NOMO-1 treated with dmso at 0.1 percent for 144 hours (cell line): ENCODE results near the gene UACA.
"Not testable (repeated sequence)": the region's sequence is repeated elsewhere in the genome, so short reads cannot be mapped to it uniquely, and the experiment has no call there.

Experiments
- DNase-seq: peaks from one replicate; lab custom pipeline; 2025; ENCODE audit not compliant: unreplicated experiment; lab: John Stamatoyannopoulos, UW

The UACA gene

DNA sequence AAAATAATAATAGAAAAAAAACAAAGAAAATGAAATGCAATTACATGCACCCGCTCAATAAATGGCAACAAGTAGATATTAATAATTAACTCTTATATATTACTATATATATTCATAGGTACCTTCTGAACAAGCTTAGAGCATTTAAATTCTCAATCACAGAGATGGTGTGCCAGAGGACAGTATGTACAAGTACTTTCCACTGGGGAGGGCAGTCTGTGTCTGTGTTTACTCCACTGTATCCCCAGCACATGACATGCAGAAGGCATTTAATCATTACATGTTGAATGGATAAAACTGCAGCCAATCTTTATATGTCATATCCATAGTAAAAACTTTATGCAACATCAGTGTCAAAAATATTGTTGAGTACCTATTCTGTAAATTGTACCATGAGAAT lies 97.8 kb downstream of the UACA start:
- no peak for DNase-seq

DNA sequence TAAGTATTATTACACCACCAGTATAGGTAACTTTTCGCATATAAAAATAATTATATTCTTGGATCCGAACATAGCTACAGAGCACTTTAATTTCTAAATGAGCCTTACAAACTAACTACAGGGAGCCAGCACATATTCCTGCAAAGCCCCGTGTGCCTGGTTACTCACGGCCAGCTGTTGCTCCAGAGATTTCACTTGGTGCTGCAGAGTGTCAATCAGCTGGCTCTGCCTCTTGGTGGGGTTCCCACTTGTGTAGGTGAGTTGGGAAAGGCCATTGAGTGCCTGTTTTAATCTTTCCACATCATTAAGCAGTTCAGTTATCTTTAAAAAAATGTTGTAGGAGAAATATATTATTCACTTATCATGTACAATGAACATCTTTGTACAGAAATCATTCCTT lies 98.9 kb downstream of the UACA start:
- no peak for DNase-seq

DNA sequence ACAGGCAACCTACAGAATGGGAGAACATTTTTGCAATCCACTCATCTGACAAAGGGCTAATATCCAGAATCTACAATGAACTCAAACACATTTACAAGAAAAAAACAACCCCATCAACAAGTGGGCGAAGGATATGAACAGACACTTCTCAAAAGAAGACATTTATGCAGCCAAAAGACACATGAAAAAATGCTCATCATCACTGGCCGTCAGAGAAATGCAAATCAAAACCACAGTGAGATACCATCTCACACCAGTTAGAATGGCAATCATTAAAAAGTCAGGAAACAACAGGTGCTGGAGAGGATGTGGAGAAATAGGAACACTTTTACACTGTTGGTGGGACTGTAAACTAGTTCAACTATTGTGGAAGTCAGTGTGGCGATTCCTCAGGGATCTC lies 100.3 kb downstream of the UACA start:
- not testable (repeated sequence) for DNase-seq

DNA sequence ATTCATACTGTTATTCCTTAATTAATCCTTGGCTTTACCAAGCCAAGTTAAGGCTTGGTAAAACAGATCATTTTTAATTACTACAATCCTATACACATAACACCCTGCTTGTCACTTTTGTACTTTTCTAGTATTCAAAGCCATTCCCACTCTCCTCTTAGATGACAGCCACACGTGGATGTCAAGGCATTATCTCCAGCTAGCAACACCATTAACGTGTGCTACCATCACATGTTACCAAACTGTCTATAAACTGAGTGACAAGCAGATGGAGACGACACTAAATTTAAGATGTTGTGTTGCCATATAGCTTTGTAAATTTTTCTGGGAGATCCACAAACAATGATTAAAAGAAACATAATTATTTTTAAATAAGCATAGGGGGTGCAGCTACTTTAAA lies 103.7 kb downstream of the UACA start:
- no peak for DNase-seq

DNA sequence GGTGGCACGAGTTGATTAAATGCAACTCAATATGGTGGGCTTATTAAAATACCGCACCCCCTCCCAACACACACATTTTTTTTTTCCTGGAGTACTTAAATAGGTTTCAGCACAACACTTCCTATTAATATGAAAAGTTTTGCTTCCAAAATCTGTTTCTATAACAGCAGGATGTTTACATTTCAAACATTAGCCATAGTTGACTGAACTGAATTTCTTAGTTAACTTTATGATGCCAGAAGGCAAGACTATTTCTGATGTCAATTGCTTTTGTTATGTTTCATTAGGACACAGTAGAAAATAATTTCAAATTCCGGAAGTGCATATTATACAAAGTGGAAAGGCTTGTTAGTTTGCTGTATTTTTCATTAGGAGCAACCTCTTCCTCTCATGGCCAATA lies 104.7 kb downstream of the UACA start:
- no peak for DNase-seq

DNA sequence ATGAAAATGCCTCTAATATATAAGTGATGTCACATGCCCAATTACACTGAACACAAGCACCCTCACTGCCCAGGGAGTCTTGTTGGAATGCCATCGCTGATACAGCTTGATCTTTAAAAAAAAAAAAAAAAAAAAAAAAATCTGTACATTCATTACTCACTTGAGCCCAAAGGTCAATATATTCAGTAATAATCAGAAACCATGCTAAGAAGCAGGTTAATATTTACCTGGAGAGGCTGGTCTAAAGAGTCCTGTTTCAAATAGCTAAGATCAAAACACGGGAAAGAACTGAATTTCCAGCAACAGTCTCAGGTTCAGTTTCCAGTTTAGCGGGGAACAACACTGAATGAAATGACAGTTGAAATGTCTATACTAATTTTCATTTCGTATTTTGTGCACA lies 109.9 kb downstream of the UACA start:
- no peak for DNase-seq

DNA sequence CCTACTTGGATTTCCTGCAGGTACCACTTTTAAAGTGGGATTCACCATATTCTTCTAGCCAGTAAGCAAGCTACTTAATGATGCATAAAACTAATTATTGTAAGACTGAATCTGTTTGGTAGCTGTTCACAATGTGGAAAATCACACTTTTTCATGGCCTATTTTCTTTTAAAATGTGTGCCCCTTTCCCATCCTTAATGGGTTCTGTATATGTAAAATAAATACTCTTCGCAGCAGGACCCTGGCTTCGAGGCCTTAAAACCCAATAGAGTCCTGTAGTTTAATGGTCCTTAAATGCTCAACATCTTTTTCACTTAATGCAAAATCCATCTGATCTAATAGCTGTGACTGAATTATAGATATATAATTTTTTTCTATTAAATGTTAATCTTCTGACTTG lies 111.0 kb downstream of the UACA start:
- DNase-seq = no peak

DNA sequence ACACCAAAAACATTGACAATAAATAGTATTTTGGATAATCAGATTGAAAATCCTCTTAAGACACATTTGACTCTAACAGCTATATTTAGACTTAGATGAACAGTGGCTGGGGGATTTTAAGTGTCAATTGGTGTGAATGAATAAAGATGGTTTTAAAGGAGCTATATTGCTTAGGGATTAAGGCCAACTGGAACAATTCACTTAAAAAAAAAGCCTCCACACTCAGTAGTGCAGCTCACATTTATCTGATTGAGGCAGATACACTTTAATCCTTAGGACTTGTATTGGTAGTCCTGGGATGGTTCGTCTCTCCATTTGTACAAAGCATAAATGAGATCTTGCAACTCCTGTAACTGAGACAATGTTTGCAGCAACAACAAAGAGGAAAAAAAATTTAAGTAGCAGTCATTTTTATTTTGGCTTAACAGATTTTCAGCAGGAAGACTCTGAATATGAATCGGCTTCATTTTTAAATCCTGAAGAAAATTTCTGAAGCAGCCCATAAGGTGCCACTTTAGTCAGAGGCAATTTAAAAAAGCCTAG lies 112.0 kb downstream of the UACA start:
- no peak for DNase-seq

DNA sequence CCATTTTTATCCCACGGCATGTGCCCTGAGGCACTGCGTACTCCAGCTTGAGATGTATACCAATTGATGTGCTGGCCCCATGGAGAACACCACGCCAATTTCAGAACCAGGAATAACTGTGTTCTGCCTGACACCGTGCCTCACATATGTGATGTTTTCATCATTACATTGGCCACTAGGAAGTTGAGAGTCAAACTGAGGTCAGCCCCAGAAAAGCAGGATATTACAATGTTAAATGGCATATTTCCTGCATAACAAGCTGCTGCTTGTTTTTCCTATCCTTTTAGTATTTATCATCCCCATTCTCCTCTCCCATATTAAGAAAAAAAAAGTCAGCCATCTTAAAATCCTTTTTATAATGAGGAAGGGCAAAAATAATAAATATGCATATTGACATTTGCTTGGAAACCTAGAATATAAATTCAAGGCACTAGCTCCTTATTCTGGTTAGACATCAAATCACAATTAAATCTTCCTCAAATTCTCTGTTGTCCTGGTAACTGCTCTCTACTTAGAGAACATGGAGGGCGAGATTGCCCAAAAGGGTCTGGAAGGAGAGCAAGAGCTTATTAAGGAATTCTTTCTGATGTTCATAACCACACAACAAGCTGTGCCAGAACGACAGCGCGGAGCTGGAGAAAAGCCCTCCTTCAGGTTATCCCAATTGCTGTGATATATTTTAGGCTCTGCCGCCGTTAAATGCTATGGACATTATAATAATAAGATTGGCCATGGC lies 112.6 kb downstream of the UACA start:
- no peak for DNase-seq

DNA sequence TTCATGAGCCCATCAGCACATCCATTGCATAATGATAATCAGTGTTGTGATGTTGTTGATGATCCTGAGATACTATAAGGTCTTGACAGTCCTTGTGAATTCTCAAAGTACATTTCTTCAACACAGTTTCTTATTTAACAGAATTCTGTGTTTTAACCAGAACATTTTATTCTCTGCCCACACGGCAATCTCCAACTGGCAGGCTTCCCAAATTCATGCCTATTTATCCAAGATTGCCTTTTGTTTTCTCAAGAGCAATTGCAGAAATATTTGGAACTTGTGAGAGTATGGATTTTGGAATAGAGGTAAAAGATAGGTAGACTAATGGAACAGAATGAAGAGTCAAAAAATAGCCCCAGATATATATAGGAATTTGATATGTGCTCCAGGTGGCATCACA lies 116.0 kb downstream of the UACA start:
- DNase-seq = no peak

DNA sequence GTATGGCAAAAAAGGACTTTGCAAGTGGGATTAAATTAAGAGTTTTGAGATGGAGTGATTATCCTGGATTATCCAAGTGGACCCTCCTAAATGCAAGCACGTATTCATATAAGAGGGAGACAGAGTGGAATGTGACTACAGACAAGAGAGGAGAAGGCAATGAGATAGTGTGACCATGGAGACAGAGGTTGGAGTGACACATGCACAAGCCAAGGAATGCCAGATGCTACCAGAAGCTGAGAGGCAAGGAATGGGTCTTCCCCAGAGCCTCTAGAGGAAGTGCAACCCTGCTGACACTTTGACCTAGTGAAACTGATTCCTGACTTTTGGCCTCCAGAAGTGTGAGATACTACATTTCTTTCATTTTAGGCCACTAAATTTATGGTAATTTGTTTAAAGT lies 117.2 kb downstream of the UACA start:
- DNase-seq = no peak

DNA sequence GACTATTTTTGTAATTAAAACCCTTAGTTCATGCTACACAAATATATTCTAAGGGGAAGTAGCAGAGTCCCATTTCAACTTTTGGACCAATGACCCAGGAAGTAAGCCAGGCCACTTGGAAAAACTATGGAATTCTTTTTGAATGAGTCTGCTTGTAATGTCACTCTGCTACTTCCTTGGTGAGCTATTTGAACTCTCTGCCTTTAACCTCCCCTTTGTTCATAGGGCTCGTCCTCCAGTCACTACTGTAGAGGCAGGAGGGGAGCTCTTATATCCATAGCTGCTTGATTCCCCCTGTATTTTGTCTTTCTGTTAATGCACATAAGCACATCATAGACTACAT lies 119.6 kb downstream of the UACA start:
- no peak for DNase-seq

DNA sequence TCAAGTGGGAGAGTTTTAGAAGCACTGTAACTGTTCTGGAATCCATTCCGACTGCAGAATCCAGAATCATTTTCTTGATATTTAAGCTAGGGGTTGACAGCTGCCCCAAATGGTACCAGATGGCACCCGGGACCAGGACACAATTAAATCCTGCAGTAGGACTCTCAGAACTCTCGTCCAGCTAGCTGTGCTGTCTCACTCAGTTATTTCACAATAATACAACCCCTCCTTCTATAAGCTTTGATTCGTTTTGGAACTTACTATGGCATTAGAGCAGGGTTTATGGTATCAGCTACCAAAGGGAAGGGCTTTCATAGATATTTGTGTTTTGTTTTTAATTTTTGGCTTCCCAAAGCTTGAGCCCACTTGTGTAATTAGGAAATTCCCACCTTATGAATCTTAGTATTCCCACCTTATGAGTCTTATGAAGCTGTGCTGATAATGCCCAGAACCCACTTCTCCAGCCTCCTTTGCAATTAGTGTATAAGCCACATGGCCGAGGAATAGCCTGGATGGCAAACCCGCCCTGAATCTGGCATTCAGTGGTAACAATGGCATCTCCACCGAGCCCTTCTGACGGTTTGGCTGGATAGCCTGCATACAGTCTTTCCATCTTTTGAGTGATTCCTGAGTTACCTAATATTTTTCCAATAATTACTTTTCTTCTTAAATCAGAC lies 120.1 kb downstream of the UACA start:
- no peak for DNase-seq

DNA sequence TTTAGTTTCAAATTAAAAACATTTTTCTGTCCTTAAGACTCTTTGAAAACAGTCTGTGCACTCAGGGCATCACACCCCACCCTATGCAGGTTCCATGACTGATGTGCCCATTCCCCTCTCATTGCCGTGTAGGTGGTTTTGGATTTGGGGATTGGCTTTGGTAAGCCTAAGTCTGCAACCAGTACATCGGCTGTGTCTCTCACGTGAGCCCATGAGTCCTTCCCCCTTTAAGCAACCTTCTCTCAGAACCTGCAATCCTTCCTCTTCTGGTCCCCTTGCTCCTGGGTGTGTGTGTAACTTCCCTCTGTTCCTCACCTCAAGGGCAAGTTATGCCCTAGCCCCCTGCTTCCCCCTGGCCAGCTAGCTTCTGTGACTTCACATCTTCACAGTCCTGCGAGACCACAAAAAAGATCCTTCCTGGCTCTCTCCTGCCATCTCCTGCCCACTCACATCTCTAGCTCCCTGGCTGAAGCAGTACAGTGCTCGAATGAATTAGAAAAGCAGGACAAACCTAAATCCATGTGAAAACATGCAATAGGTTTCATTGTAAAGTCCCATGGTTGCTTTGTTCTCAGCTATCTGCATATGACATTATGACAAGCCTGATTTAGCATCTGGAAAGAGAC lies 126.7 kb downstream of the UACA start:
- peak; percentile 74 for DNase-seq

DNA sequence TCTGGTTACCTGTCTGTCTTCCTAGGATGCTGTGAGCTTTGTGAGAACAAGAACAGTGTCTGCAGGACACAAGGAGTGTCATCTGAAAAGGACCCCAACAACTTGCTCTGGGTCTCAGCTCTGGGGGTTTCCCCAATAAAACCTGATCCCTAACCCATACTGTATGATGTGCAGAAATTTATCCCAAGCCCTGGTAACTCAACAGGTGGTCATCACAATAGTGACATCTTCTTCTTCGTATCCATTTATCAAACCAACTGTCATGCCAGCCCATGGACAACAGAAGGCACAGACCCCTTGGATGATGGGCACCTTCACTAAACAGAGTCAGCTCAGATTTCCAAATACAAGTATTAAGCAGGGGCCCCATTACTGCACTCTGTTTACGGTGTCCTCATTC lies 127.5 kb downstream of the UACA start:
- no peak for DNase-seq

DNA sequence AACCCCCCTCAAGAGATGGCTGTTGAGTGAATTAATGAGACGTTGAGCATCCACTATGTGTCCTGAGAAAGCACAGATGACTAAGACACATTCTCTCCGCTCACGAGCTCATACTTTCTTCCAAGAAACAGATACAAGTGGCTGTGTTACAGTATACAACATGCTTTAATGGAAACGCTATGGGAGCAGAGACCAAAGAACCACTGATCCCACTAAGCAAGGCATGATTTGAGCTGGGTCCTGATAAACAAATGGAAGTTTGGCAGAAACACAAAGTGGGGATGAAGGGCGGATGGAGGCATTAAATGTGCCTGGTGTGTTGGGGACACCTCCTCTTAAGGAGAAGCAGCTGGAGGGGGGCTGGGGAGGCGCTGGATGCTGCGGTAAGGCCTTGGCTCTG lies 129.4 kb downstream of the UACA start:
- no peak for DNase-seq

DNA sequence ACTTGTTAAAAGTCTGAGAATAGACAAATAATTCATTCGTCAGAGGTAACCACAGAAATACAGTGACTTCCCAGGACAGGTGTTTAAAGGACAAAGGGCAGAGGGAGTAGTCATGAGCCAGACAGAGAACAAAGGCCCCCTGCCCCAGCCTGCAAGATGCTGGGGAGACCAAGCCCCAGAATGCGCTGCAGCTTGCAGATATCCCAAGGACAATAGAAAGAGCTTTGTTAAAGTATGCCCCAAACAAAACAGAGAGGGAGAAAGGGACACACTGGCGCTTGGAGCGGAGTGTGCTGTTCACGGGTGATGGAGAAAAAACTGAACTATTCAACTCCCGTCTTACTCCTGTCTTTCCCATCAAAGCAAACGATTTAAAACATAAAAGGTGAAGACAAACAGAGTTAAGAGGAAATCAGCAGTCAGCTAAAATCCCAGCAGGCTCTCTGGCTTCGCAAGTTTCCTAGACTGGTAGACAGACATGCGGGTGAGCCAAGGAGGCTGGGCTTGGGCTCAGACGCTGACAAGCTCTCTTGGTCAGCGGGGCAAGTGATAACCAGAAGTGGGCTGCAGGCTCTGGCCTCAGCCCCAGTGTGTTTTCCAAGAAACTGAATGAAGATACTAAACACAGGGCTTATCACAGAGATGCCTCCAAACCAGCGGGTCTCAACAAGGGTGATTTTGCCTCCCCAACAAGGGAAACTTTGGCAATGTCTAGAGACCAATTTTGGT lies 130.1 kb downstream of the UACA start:
- no peak for DNase-seq

DNA sequence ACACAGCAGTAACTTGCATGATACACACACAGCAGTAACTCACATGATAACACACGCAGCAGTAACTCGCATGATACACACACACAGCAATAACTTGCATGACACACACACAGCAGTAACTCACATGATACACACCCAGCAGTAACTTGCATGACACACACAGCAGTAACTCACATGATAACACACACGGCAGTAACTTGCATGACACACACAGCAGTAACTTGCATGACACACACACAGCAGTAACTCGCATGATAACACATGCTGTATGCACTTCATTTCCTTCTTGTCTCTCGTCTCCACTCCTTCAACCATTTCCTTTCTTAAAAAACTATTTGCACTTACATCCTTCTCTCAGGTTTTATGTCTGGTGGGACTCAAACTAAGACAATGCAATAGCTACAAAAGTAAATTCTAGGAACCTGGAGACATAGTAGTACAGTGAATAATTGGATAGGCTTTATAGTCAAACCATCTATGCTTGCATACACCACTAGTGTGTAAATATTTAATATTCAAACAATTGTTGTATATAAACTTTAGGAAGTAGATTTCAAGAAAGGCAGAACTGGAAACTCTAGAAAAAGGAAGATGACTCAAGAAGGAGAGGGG lies 130.8 kb downstream of the UACA start:
- DNase-seq = no peak

DNA sequence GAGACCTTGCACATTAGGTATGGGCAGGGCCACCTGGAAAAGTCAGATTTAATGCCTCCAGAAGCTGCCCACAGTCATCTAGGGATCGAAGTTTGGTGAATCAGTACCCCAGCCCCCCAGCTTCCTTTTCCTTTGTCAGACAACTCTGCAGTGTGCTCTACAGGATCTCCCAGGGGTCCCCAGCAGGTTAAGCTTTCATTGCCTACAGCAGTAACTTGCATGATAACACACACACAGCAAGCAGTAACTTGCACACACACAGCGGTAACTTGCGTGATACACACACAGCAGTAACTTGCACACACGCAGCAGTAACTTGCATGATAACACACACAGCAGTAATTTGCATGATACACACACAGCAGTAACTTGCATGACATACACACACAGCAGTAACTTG lies 131.3 kb downstream of the UACA start:
- DNase-seq = no peak

DNA sequence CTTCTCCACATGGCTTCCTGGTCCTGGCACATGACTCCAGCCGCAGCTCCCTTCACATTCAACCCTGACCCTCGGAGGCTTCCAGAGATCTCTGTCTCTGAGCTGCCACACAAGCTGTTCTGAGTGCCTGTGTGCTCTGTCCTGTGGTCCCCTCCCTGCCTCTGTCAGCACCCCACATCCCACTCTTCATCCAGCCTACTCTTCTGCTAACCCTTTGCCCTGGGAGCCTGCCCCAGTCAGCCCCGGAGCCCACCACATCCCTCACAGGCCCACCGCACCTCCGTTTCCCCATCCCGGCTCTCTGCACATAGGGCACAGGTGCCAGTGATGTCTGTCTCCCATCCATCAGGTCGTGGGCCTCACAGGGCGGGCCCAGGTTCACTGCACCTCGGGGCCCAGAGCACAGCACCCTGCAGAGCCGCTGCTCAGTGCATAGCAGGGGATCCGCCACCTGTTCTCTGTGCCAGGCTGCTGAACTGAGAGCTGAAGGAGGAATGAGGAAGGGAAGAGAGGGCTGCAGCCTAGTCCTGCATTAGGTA lies 133.6 kb downstream of the UACA start:
- DNase-seq = no peak

DNA sequence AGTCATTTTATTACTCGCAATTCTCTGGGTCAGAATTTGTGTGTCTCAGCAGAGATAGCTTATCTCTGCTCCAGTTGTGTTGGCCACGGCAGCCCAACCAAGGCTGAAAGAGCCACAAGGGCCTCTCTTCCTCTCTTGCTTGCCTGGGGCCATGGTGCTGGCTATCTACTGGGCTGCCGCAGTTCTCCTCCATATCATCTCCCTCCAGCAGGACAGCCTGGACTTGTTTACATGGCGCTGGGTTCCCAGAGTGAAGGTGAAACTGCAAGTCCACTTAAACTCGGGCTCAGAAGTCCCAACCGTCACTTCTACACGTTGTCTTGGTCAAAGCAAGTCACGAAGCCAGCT lies 134.8 kb downstream of the UACA start:
- no peak for DNase-seq
